CD14-positive monocyte (primary cell): ENCODE results near the gene SERP2. TPM values are rescaled to one million over a fixed set of nuclear protein-coding genes. Genes with fewer than 3 reads are reported as not detected.
A peak's percentile ranks its signal among the peaks of the same experiment; 100 is the strongest.

Experiments
- DNase-seq, 3 donors: peaks; one replicate each; pipeline ENCODE4 v3.0.0-alpha.2; 2011 to 2022
- H2AFZ ChIP-seq: 2 replicates; pipeline ENCODE4 v1.6.0; 2012; ENCODE audit warnings: mild to moderate bottlenecking, low read depth, low read length, inconsistent platforms; ENCODE audit not compliant: insufficient read depth, poor library complexity, severe bottlenecking
- H3K27ac ChIP-seq, 2 donors: 1 replicate in 1 of 2; 2 replicates in 1 of 2; pipeline ENCODE4 v1.5.1; 2012 to 2013; ENCODE audit warnings: low read length in 2 of 2, control low read depth in 1 of 2, inconsistent platforms in 1 of 2, low read depth in 1 of 2, mild to moderate bottlenecking in 1 of 2
- H3K27me3 ChIP-seq, 2 donors: one replicate each; pipeline versions ENCODE4 v1.6.0 to v1.6.1; 2011 to 2013; ENCODE audit warnings: low read length in 2 of 2; ENCODE audit not compliant: control insufficient read depth in 2 of 2, insufficient read depth in 2 of 2
- H3K36me3 ChIP-seq, 2 donors: replicated peaks in 1 of 2; 1 replicate in 1 of 2; 2 replicates in 1 of 2; pipeline versions ENCODE4 v1.5.1 to v1.6.1; 2012 to 2013; ENCODE audit warnings: low read length in 2 of 2, control low read depth in 1 of 2, inconsistent platforms in 1 of 2, mild to moderate bottlenecking in 1 of 2; ENCODE audit not compliant: insufficient read depth in 2 of 2, control insufficient read depth in 1 of 2
- H3K4me1 ChIP-seq, 2 donors: 1 replicate in 1 of 2; 2 replicates in 1 of 2; pipeline versions ENCODE4 v1.5.1 to v1.6.1; 2012 to 2013; ENCODE audit warnings: low read length in 2 of 2, control low read depth in 1 of 2, inconsistent platforms in 1 of 2, mild to moderate bottlenecking in 1 of 2, moderate library complexity in 1 of 2; ENCODE audit not compliant: insufficient read depth in 2 of 2, control insufficient read depth in 1 of 2
- H3K4me2 ChIP-seq: replicated peaks from 2 replicates; pipeline ENCODE3; 2012; ENCODE audit warnings: low read length, moderate library complexity, mild to moderate bottlenecking; ENCODE audit not compliant: poor library complexity, severe bottlenecking; ENCODE audit errors: extremely low read depth
- H3K4me3 ChIP-seq, 3 experiments: fragments of 200-600 bp in 1 of 3; sonication (generic) in 1 of 3; replicated peaks in 1 of 3; 1 replicate in 2 of 3; 2 replicates in 1 of 3; pipeline ENCODE4 v1.5.1; 2011 to 2013; ENCODE audit warnings: low read length in 3 of 3, mild to moderate bottlenecking in 3 of 3, control low read depth in 2 of 3, low read depth in 2 of 3, inconsistent platforms in 1 of 3, moderate library complexity in 1 of 3
- H3K79me2 ChIP-seq: 2 replicates; pipeline ENCODE4 v1.6.0; 2012; ENCODE audit warnings: mild to moderate bottlenecking, control low read depth, inconsistent platforms, low read length, moderate library complexity; ENCODE audit not compliant: insufficient read depth
- H3K9ac ChIP-seq: 2 replicates; pipeline ENCODE4 v1.6.0; 2017; ENCODE audit warnings: low read length, mild to moderate bottlenecking; ENCODE audit not compliant: insufficient read depth, poor library complexity, severe bottlenecking
- H3K9me3 ChIP-seq, 2 donors: replicated peaks in 1 of 2; 1 replicate in 1 of 2; 2 replicates in 1 of 2; pipeline versions ENCODE4 v1.5.1 to v1.6.1; 2012 to 2013; ENCODE audit warnings: low read length in 2 of 2, control low read depth in 1 of 2; ENCODE audit not compliant: control insufficient read depth in 1 of 2, insufficient read depth in 1 of 2
- H4K20me1 ChIP-seq: 2 replicates; pipeline ENCODE4 v1.6.0; 2012; ENCODE audit warnings: mild to moderate bottlenecking, low read length, control low read depth, moderate library complexity; ENCODE audit not compliant: insufficient read depth
- H3K27ac Mint-ChIP-seq, 7 donors: one replicate each; pipeline ENCODE4 v1.8.0; 2020; ENCODE audit warnings: mild to moderate bottlenecking in 7 of 7, mixed read lengths in 7 of 7, moderate library complexity in 6 of 7, inconsistent platforms in 2 of 7
- H3K27me3 Mint-ChIP-seq, 3 donors: one replicate each; pipeline ENCODE4 v1.8.0; 2021 to 2022; ENCODE audit warnings: low read depth in 3 of 3, mild to moderate bottlenecking in 3 of 3, mixed read lengths in 3 of 3, moderate library complexity in 3 of 3, inconsistent platforms in 1 of 3
- H3K36me3 Mint-ChIP-seq, 2 donors: one replicate each; pipeline ENCODE4 v1.8.0; 2020; ENCODE audit warnings: mixed read lengths in 2 of 2, inconsistent platforms in 1 of 2, mild to moderate bottlenecking in 1 of 2
- H3K4me1 Mint-ChIP-seq: one replicate; pipeline ENCODE4 v1.8.0; 2020; ENCODE audit warnings: mild to moderate bottlenecking, mixed read lengths
- H3K4me3 Mint-ChIP-seq, 2 donors: one replicate each; pipeline ENCODE4 v1.8.0; 2020; ENCODE audit warnings: mild to moderate bottlenecking in 2 of 2, mixed read lengths in 2 of 2, moderate library complexity in 1 of 2
- H3K9me3 Mint-ChIP-seq, 7 donors: one replicate each; pipeline ENCODE4 v1.8.0; 2020 to 2022; ENCODE audit warnings: mixed read lengths in 7 of 7, mild to moderate bottlenecking in 6 of 7, moderate library complexity in 6 of 7, inconsistent platforms in 2 of 7
- CTCF ChIP-seq: fragments of 200-600 bp; IDR thresholded peaks from one replicate; pipeline ENCODE4 v1.8.0; 2022; ENCODE audit warnings: antibody characterized with exemption, mild to moderate bottlenecking
- WGBS: methylation state at CpG from one replicate; pipeline ENCODE4 v1.1.5; 2013; ENCODE audit warnings: missing lambda C conversion rate; ENCODE audit not compliant: insufficient coverage; 5-methylcytosine and 5-hydroxymethylcytosine counted together
- intact Hi-C, 2 donors: fragments of 100-400 bp; cut with micrococcal nuclease; formaldehyde crosslinking; loops; one replicate each; pipeline versions ENCODE4 v1.15.0 to v1.15.1; 2023
- polyA plus RNA-seq, 3 donors: library from polyadenylated mRNA; depleted of rRNA in 1 of 3; unstranded in 2 of 3; stranded (reverse) in 1 of 3; fragments of 300-500 nt in 2 of 3; fragments of >200 nt in 1 of 3; fragmentation: Illumina TruSeq in 2 of 3; gene quantifications; 1 replicate in 2 of 3; 2 replicates in 1 of 3; pipeline ENCODE4 v1.2.3, GENCODE V29; 2012 to 2021

The SERP2 gene
- polyA plus RNA-seq, 3 donors = not detected

GRCh38 chr13:44389060-44389666 lies 15.5 kb downstream of the SERP2 start:
- H3K27ac ChIP-seq = peak overlapping the region in 1 of 2 donors; percentile 24
- peaks cover 19% of the 10 kb centered on the region for H3K4me1 Mint-ChIP-seq
- WGBS = 0% methylated on average over 2 of the region's 4 CpGs

GRCh38 chr13:44389876-44390275 lies 16.3 kb downstream of the SERP2 start:
- no peak overlapping the region for H3K27ac ChIP-seq
- H3K36me3 ChIP-seq = no peaks in the 10 kb centered on the region
- no peak overlapping the region for H2AFZ ChIP-seq
- H3K79me2 ChIP-seq = no peaks in the 10 kb centered on the region
- Mint-ChIP-seq H3K27ac (no peak overlapping the region), H3K36me3 (no peaks in the 10 kb centered on the region), H3K4me3 (no peak overlapping the region), H3K9me3 (no peaks in the 10 kb centered on the region), H3K27me3 (peaks cover 2 to 7% (median 7%) of the 10 kb centered on the region in 3 donors), H3K4me1 (peaks cover 19% of the 10 kb centered on the region)
- H3K4me1 ChIP-seq = no peaks in the 10 kb centered on the region
- no peak overlapping the region for H3K4me2 ChIP-seq
- H3K9me3 ChIP-seq = no peaks in the 10 kb centered on the region
- no peak for DNase-seq
- H4K20me1 ChIP-seq = no peaks in the 10 kb centered on the region
- no peak overlapping the region for H3K9ac ChIP-seq
- H3K4me3 ChIP-seq = no peak overlapping the region
- intact Hi-C loops = no loop called here
- TF ChIP-seq CTCF = no peak
- no CpG with 5 or more reads among the region's 1 CpG for WGBS
- H3K27me3 ChIP-seq = no peaks in the 10 kb centered on the region

More at GRCh38 chr13:44389060-44389666, 15.5 kb downstream of the SERP2 start:
- H3K9ac ChIP-seq = no peak overlapping the region
- H3K36me3 ChIP-seq = no peaks in the 10 kb centered on the region
- no peak overlapping the region for H3K4me3 ChIP-seq
- no peaks in the 10 kb centered on the region for H3K9me3 ChIP-seq
- no peaks in the 10 kb centered on the region for H3K9me3 Mint-ChIP-seq
- intact Hi-C loops = no loop called here
- H3K4me1 ChIP-seq = no peaks in the 10 kb centered on the region
- TF ChIP-seq CTCF = no peak
- H4K20me1 ChIP-seq = no peaks in the 10 kb centered on the region
- H3K36me3 Mint-ChIP-seq = no peaks in the 10 kb centered on the region
- no peaks in the 10 kb centered on the region for H3K27me3 ChIP-seq
- no peaks in the 10 kb centered on the region for H3K79me2 ChIP-seq
- peak overlapping the region in 3 of 7 donors; percentile 15 to 56 (median 35) for H3K27ac Mint-ChIP-seq
- peaks cover 5 to 8% (median 7%) of the 10 kb centered on the region in 3 donors for H3K27me3 Mint-ChIP-seq
- H3K4me2 ChIP-seq = no peak overlapping the region
- no peak overlapping the region for H3K4me3 Mint-ChIP-seq
- peak; percentile 11 to 32 (median 30) for DNase-seq
- H2AFZ ChIP-seq = peak overlapping the region; percentile 36
